Activated effector memory CD4-positive, alpha-beta T cell treated with Interleukin-2 at 50 U/mL for 16 hours (primary cell): ENCODE data around the gene CACNG3.
"Not testable (repeated sequence)": the region's sequence is repeated elsewhere in the genome, so short reads cannot be mapped to it uniquely, and the experiment has no call there.

ENCODE experiments used
- DNase-seq: peaks from one replicate; pipeline ENCODE4 v3.0.0-alpha.2; 2020

CACNG3 gene

DNA sequence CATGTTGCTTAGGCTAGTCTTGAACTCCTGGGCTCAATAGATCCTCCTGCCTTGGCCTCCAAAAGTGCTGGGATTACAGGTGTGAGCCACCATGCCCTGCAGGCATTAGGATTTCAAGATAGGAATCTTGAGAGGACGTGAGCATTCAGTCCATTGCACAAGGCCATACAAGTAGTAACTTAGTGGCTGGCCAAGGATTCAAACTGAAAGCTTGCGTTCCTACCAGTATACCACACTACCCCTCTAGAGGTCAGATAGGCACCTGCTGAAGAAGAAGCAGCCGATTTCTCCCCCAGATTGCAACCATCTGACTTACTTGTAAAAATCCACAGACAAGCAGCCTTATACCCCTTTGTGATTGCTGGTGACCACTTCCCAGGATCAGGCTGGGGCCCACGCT is 80.9 kb downstream of the CACNG3 start:
- DNase-seq: no peak

GRCh38 chr16:24343829-24344228 is 87.7 kb downstream of the CACNG3 start:
- not testable (repeated sequence) for DNase-seq

DNA sequence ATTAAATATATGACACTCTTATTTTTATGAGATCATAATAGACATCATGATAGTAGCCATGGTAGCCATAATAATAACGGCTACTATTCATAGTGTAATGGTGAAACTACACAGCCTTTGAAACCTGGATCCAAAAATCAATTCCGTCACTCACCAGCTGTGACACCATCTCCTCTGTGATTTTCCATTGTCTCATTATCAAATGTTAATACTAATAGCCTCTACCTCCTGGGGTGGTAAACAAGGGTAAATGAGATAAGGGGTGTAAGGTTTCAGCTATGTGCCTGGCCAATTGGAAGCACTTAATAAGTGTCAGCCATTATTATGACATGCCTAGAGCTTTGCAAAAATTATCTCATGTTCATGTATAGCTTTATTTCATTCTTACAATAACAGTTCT is 88.6 kb downstream of the CACNG3 start:
- DNase-seq: no peak

DNA sequence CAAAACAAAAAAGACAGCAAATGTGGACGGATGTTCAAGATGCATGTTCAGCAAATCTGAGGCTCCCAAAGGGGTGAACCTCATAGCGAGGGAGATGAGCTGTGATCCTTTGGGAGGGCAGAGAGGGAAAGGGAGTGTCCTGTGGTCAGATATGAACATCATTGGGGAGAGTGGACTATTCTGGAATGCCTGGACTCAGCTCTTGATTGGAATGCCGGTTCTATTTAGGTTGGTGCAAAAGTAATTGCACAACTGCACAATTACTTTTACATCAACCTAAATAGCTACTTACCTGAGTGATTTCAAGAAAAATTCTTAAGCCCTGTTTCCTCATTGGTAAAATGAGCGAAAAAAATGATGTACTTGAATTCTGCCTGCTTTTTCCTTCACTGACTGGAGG is 89.6 kb downstream of the CACNG3 start:
- no peak for DNase-seq

DNA sequence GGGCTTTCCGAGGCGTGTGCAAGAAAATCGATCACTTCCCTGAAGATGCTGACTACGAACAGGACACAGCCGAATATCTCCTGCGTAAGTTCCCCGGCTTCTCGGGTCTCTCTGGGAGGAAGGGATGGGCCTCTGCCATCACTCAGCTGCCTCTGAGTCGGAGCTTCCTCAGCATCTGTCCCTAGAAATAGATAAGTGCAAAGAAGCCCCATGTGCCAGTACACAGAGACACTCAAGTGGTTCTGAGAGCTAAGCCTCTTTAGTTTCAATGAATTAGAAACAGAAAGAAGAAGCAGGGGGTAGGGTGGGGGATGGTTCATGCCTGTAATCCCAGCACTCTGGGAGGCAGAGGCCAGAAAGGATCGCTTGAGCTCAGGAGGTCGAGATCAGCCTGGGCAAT is 90.6 kb downstream of the CACNG3 start:
- no peak for DNase-seq

- DNase-seq: no peak
These were observed 91.4 kb downstream of the CACNG3 start for GRCh38 chr16:24347556-24347955.

GRCh38 chr16:24348545-24349290 is 92.6 kb downstream of the CACNG3 start:
- DNase-seq: no peak

GRCh38 chr16:24349320-24349719 is 93.2 kb downstream of the CACNG3 start:
- no peak for DNase-seq

GRCh38 chr16:24352746-24353145 is 96.6 kb downstream of the CACNG3 start:
- DNase-seq: no peak

GRCh38 chr16:24353622-24354021 is 97.5 kb downstream of the CACNG3 start:
- no peak for DNase-seq

GRCh38 chr16:24357511-24357910 is 101.4 kb downstream of the CACNG3 start:
- DNase-seq: no peak

GRCh38 chr16:24358117-24358516 is 102.0 kb downstream of the CACNG3 start:
- no peak for DNase-seq

- no peak for DNase-seq
These were observed 103.4 kb downstream of the CACNG3 start for GRCh38 chr16:24359490-24359889.

GRCh38 chr16:24360936-24361335 is 104.8 kb downstream of the CACNG3 start:
- no peak for DNase-seq

DNA sequence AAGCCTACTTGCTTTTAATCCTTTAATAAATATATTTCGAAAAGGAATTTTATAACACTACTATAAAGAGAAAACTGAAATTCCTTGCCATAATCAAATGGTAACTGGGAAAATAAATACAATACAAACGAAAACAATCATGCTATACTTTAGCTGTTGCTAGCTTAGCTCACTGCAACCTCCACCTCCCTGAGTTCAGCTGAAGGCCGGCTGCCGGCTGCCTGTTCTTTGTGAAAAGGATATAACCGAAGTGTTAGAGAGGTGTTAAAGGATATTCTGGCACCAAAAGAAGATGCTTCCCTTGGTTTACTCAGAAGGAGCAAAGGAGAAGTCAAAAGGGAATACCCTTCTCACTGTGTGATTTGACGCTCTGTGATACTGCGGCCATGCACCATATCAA is 108.5 kb downstream of the CACNG3 start:
- DNase-seq: no peak

GRCh38 chr16:24367186-24367710 is 111.1 kb downstream of the CACNG3 start:
- DNase-seq: no peak

DNA sequence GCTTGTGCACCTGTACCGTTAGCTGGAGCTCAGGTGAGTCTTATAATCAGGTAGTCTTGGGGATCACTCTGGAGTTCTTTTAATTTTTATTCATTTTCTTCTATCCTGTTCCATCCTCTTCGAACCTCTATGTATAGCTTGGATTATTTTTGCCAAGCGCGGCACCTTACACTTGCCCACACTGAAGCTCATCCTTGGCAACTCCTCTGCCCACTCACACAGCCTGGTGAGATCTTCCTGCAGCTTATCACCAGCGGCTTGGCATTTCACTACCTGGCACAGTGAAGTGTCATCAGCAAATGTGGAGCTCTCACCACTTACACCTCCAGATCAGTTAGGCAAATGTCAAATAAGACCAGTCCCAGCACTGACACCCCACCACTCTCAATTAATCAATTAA is 116.7 kb downstream of the CACNG3 start:
- no peak for DNase-seq

- DNase-seq: no peak
These were observed 122.9 kb downstream of the CACNG3 start for GRCh38 chr16:24378999-24379398.

- no peak for DNase-seq
These were observed 125.5 kb downstream of the CACNG3 start for GRCh38 chr16:24381470-24382118.

- no peak for DNase-seq
These were observed 126.8 kb downstream of the CACNG3 start for GRCh38 chr16:24382762-24383407.

GRCh38 chr16:24394341-24394740 is 138.2 kb downstream of the CACNG3 start:
- DNase-seq: no peak

GRCh38 chr16:24396350-24397271 is 140.5 kb downstream of the CACNG3 start:
- no peak for DNase-seq

DNA sequence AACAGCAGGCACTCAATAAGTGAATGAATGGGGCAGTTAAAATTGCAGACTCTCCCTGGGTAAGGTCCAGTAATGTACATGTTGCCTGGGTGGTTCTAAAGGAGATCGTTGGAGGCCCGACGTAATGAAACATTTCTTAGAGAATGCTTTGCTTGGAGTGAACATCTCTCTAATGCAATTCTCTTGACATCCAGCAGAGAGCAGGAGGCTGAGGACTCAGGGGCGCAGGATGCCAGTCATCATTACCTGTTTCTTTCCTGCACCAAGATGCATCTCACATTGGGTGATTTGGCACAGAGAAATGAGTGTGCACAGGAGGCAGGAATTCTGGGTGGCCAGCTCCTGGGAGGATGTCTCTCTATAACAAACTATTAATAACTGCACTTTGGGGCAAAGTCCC is 152.9 kb downstream of the CACNG3 start:
- no peak for DNase-seq
